Measurements from ENCODE around the gene CASP2.

Gene CASP2

DNA sequence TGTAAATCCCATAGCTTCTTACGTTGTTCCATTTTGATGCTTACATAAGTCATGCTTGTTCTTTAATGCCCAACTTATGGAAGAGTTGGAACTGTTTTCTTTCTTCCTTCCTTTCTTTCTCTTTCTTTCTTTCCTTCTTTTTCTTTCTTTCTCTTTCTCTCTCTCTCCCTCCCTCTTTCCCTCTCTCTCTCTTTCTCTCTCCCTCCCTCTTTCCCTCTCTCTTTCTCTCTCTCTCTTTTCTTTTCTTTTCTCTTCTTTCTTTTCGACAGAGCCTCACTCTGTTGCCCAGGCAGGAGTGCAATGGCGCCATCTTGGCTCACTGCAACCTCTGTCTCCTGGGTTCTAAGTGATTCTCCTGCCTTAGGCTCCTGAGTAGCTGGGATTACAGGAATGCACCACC lies 55.4 kb downstream of the CASP2 start:
- DNase-seq, result no peak

GRCh38 chr7:143345428-143345900 lies 57.3 kb downstream of the CASP2 start:
- DNase-seq, result peak; percentile 68 to 75

- DNase-seq, result no peak
Observed at GRCh38 chr7:143346018-143346417, 57.9 kb downstream of the CASP2 start.

- DNase-seq, result no peak
Observed at GRCh38 chr7:143347950-143348349, 59.8 kb downstream of the CASP2 start.

- DNase-seq, result no peak
Observed at GRCh38 chr7:143351060-143351459, 62.9 kb downstream of the CASP2 start.

DNA sequence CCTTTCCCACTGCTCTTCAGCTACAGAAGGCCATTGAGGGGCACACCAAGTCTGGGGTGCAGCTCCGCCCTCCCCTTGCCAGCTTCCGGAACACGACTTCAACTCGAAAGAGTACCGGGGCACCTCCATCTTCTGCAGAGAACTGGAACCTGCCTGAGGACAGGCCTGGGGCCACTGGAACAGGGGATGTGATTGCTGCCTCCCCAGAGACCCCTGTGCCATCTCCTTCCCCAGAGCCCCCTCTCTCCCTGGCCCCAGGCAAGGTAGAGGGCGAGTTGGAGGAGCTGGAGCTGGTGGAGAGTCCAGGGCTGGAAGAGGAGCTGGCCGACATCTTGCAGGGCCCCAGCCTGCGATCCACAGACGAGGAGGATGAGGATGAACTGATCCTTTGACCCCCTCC lies 63.4 kb downstream of the CASP2 start:
- no peak for DNase-seq

DNA sequence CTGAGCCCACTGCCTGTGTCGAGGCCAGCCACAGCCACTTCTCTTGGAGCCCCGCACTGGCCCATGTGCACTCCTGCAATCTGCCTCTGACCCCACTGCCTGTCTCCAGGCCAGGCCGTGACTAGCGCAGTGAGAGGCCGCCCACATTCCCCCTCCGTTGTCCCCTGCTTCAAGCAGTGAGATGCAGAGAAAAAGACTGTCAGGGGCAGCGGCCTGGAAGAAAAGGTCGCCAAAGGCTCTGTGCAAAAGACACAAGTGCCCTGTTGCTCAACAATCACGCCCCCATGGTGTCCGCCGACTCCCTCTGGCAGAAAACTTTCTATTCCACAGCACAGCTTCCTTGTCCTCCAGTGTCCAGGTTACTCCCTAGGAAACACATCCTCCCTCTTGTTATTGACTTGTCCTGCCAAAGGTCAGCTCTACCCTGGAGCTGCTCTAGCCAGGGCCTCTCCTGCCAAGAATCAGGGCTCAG lies 64.4 kb downstream of the CASP2 start:
- DNase-seq, result no peak

DNA sequence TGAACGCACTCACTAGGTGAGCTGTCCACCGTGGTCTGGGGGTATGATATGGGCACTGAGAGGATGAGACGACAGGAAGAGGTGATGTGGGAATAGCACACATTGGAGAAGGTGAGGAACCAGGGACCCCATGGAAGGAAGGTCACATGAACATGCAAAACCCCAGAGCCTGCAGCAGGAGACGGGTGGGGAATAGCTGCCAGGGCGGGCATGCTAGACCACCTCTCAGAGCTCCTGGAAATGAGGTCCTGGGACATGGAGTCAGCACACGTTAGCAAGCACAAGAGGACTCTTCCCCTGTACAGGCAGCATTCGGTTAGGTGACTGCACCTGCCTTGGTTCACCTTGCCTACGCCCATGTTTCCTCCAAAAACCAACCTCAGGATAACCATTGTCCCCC lies 66.2 kb downstream of the CASP2 start:
- DNase-seq, result no peak

GRCh38 chr7:143354965-143355364 lies 66.8 kb downstream of the CASP2 start:
- no peak for DNase-seq

DNA sequence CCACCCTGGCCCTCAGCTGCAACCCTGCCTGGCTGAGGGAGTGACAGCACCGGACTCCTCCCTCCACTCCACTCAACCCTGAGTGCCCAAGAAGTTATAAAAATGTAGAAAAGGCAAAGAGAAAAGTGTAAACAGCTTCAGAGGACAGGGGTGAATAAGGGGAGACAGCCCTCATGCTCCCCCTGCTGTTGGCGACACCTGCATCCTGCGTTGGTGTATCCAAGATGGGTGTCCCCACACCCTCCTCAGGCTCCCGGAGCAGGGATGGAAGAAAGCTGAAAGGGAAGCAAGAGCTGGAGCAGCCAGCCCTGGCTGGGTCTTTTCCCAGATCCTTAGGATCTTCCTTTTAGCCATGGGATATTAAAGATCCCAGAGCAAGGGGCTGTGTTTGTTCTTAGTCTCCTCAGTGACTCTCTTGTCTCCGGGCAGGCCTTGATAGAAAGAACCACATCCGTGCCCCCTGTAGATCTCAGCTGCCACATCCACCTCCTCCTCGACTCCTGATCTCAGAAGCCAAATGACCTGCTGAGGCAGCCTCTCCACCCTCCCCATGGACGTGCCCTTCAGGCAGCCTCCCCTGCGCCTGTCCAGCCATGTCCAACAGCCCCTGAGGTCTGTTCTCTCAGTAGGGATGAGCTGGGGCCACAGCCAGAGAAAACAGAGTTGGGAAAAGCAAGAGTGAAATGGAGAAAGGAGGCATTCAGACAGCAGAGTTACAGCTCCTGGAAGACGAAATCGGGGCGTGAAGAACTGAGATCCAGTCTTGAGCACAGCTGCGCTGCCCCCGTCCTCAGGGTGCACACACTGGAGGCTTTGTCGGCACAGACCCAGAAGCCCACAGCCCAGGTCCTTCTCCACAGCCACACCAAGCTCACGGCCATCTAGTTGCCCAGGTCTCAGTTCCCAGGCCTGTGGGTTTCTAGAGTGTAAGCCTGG lies 67.6 kb downstream of the CASP2 start:
- DNase-seq, result no peak

DNA sequence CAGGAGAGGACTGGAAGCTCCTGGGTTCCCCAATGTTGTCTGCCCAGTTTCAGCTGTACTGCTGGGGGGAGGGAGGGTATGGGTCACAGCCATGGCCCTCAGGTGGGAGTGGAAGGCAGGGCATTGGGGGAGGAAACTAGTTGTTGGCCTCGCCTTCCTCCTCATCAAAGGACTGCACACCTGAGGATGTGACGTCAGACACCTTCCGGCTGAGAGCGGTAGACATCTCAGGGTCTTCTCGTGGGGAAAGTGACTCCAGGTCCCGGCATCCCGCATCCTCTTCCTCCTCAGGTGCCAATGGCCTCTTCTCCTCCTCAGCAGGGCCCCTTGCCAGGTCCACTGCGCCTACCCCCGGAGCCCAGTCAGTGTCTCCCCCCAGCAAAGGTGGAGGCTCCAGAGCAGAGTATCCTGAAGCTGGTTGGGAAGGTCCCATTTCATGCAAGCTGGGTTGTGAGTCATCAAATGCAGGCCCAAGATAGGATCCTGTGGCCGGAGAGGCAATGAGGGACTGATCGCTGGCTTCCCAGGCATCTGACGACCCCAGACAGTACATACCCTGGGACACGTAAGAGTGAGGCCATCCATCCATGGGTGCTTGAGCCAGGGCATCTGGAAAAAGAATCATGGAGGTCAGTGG lies 68.4 kb downstream of the CASP2 start:
- no peak for DNase-seq
